ENCODE results near the gene C17orf58. TPM values are rescaled to one million over a fixed set of nuclear protein-coding genes. Genes with fewer than 3 reads are reported as not detected.
"Not testable (repeated sequence)": the region's sequence is repeated elsewhere in the genome, so short reads cannot be mapped to it uniquely, and the experiment has no call there.

The C17orf58 gene
- total and polyA plus RNA-seq, 9 donors, result 14.0 to 22.9 (median 16.0) TPM

GRCh38 chr17:67992548-67993152, 3.6 kb downstream of the C17orf58 start:
- Histone ChIP-seq H3K9me3 (replicated peaks; ENCODE audit: control insufficient read depth, low read depth, low read length) (no peaks in the 10 kb centered on the region), H3K4me1 (ENCODE audit: control insufficient read depth, insufficient read depth, low read length) (peaks cover 22% of the 10 kb centered on the region), H3K36me3 (ENCODE audit: control insufficient read depth, insufficient read depth, low read length) (peaks cover 7% of the 10 kb centered on the region), H3K27me3 (ENCODE audit: control insufficient read depth, insufficient read depth, low read length) (no peaks in the 10 kb centered on the region), H3K27ac (ENCODE audit: low read length) (peak overlapping the region; percentile 93), H3K4me3 (ENCODE audit: low read length) (peak overlapping the region; percentile 78)
- 15% methylated on average over 16 of the region's 18 CpGs for WGBS (ENCODE audit: insufficient coverage)
- peak; percentile 30 for DNase-seq

- Histone ChIP-seq H3K4me1 (ENCODE audit: control insufficient read depth, insufficient read depth, low read length) (peaks cover 15% of the 10 kb centered on the region), H3K27ac (ENCODE audit: low read length) (no peak overlapping the region), H3K9me3 (replicated peaks; ENCODE audit: control insufficient read depth, low read depth, low read length) (no peaks in the 10 kb centered on the region), H3K36me3 (ENCODE audit: control insufficient read depth, insufficient read depth, low read length) (peaks cover 7% of the 10 kb centered on the region), H3K27me3 (ENCODE audit: control insufficient read depth, insufficient read depth, low read length) (no peaks in the 10 kb centered on the region), H3K4me3 (ENCODE audit: low read length) (no peak overlapping the region)
- DNase-seq, result no peak
- no CpG with 5 or more reads among the region's 4 CpGs for WGBS (ENCODE audit: insufficient coverage)
Measured at GRCh38 chr17:67990909-67991308, 5.4 kb downstream of the C17orf58 start.

- H3K9me3 ChIP-seq (replicated peaks; ENCODE audit: control insufficient read depth, low read depth, low read length), result no peaks in the 10 kb centered on the region
- no peaks in the 10 kb centered on the region for H3K4me1 ChIP-seq (ENCODE audit: control insufficient read depth, insufficient read depth, low read length)
- WGBS (ENCODE audit: insufficient coverage), result no CpG with 5 or more reads among the region's 3 CpGs
- H3K27ac ChIP-seq (ENCODE audit: low read length), result no peak overlapping the region
- no peak for DNase-seq
- H3K4me3 ChIP-seq (ENCODE audit: low read length), result no peak overlapping the region
- H3K27me3 ChIP-seq (ENCODE audit: control insufficient read depth, insufficient read depth, low read length), result no peaks in the 10 kb centered on the region
- peaks cover 12% of the 10 kb centered on the region for H3K36me3 ChIP-seq (ENCODE audit: control insufficient read depth, insufficient read depth, low read length)
Measured at GRCh38 chr17:67983383-67983688, 12.9 kb downstream of the C17orf58 start.

GRCh38 chr17:67982686-67983382, 13.4 kb downstream of the C17orf58 start:
- DNase-seq, result no peak
- no peaks in the 10 kb centered on the region for H3K27me3 ChIP-seq (ENCODE audit: control insufficient read depth, insufficient read depth, low read length)
- H3K9me3 ChIP-seq (replicated peaks; ENCODE audit: control insufficient read depth, low read depth, low read length), result no peaks in the 10 kb centered on the region
- H3K27ac ChIP-seq (ENCODE audit: low read length), result no peak overlapping the region
- peaks cover 14% of the 10 kb centered on the region for H3K36me3 ChIP-seq (ENCODE audit: control insufficient read depth, insufficient read depth, low read length)
- 76% methylated on average over 2 of the region's 8 CpGs for WGBS (ENCODE audit: insufficient coverage)
- H3K4me3 ChIP-seq (ENCODE audit: low read length), result no peak overlapping the region
- H3K4me1 ChIP-seq (ENCODE audit: control insufficient read depth, insufficient read depth, low read length), result no peaks in the 10 kb centered on the region

GRCh38 chr17:67982034-67982640, 14.1 kb downstream of the C17orf58 start:
- DNase-seq, result no peak
- Histone ChIP-seq H3K4me3 (ENCODE audit: low read length) (no peak overlapping the region), H3K9me3 (replicated peaks; ENCODE audit: control insufficient read depth, low read depth, low read length) (no peaks in the 10 kb centered on the region), H3K27ac (ENCODE audit: low read length) (no peak overlapping the region), H3K4me1 (ENCODE audit: control insufficient read depth, insufficient read depth, low read length) (no peaks in the 10 kb centered on the region), H3K27me3 (ENCODE audit: control insufficient read depth, insufficient read depth, low read length) (no peaks in the 10 kb centered on the region), H3K36me3 (ENCODE audit: control insufficient read depth, insufficient read depth, low read length) (peaks cover 14% of the 10 kb centered on the region)
- 75% methylated on average over 1 of the region's 9 CpGs for WGBS (ENCODE audit: insufficient coverage)

- H3K27me3 ChIP-seq (ENCODE audit: control insufficient read depth, insufficient read depth, low read length); H3K4me1 ChIP-seq (ENCODE audit: control insufficient read depth, insufficient read depth, low read length); H3K4me3 ChIP-seq (ENCODE audit: low read length); H3K27ac ChIP-seq (ENCODE audit: low read length); DNase-seq; H3K9me3 ChIP-seq (replicated peaks; ENCODE audit: control insufficient read depth, low read depth, low read length): not testable (repeated sequence)
- peaks cover 18% of the 10 kb centered on the region for H3K36me3 ChIP-seq (ENCODE audit: control insufficient read depth, insufficient read depth, low read length)
- 0% methylated on average over 1 of the region's 3 CpGs for WGBS (ENCODE audit: insufficient coverage)
Measured at GRCh38 chr17:67980883-67981282, 15.4 kb downstream of the C17orf58 start.

GRCh38 chr17:67980456-67980855, 15.8 kb downstream of the C17orf58 start:
- Histone ChIP-seq H3K27me3 (ENCODE audit: control insufficient read depth, insufficient read depth, low read length) (no peaks in the 10 kb centered on the region), H3K4me1 (ENCODE audit: control insufficient read depth, insufficient read depth, low read length) (no peaks in the 10 kb centered on the region), H3K9me3 (replicated peaks; ENCODE audit: control insufficient read depth, low read depth, low read length) (no peaks in the 10 kb centered on the region), H3K36me3 (ENCODE audit: control insufficient read depth, insufficient read depth, low read length) (peaks cover 22% of the 10 kb centered on the region), H3K27ac (ENCODE audit: low read length) (no peak overlapping the region), H3K4me3 (ENCODE audit: low read length) (no peak overlapping the region)
- no peak for DNase-seq
- WGBS (ENCODE audit: insufficient coverage), result no CpG with 5 or more reads among the region's 2 CpGs

- H3K4me1 ChIP-seq (ENCODE audit: control insufficient read depth, insufficient read depth, low read length); H3K27me3 ChIP-seq (ENCODE audit: control insufficient read depth, insufficient read depth, low read length); H3K27ac ChIP-seq (ENCODE audit: low read length); DNase-seq; H3K9me3 ChIP-seq (replicated peaks; ENCODE audit: control insufficient read depth, low read depth, low read length); H3K4me3 ChIP-seq (ENCODE audit: low read length): not testable (repeated sequence)
- 100% methylated on average over 4 of the region's 6 CpGs for WGBS (ENCODE audit: insufficient coverage)
- H3K36me3 ChIP-seq (ENCODE audit: control insufficient read depth, insufficient read depth, low read length), result peaks cover 28% of the 10 kb centered on the region
Measured at GRCh38 chr17:67976306-67976705, 20.0 kb downstream of the C17orf58 start.

GRCh38 chr17:67974598-67975066, 21.6 kb downstream of the C17orf58 start:
- H3K4me3 ChIP-seq (ENCODE audit: low read length), result no peak overlapping the region
- DNase-seq, result no peak
- no peak overlapping the region for H3K27ac ChIP-seq (ENCODE audit: low read length)
- no peaks in the 10 kb centered on the region for H3K9me3 ChIP-seq (replicated peaks; ENCODE audit: control insufficient read depth, low read depth, low read length)
- H3K27me3 ChIP-seq (ENCODE audit: control insufficient read depth, insufficient read depth, low read length), result no peaks in the 10 kb centered on the region
- H3K4me1 ChIP-seq (ENCODE audit: control insufficient read depth, insufficient read depth, low read length), result no peaks in the 10 kb centered on the region
- 40% methylated on average over 5 of the region's 8 CpGs for WGBS (ENCODE audit: insufficient coverage)
- peaks cover 23% of the 10 kb centered on the region for H3K36me3 ChIP-seq (ENCODE audit: control insufficient read depth, insufficient read depth, low read length)

- H3K27ac ChIP-seq (ENCODE audit: low read length), result no peak overlapping the region
- H3K36me3 ChIP-seq (ENCODE audit: control insufficient read depth, insufficient read depth, low read length), result peaks cover 21% of the 10 kb centered on the region
- H3K27me3 ChIP-seq (ENCODE audit: control insufficient read depth, insufficient read depth, low read length), result no peaks in the 10 kb centered on the region
- DNase-seq, result no peak
- 69% methylated on average over 3 of the region's 9 CpGs for WGBS (ENCODE audit: insufficient coverage)
- H3K9me3 ChIP-seq (replicated peaks; ENCODE audit: control insufficient read depth, low read depth, low read length), result no peaks in the 10 kb centered on the region
- H3K4me1 ChIP-seq (ENCODE audit: control insufficient read depth, insufficient read depth, low read length), result no peaks in the 10 kb centered on the region
- H3K4me3 ChIP-seq (ENCODE audit: low read length), result no peak overlapping the region
Measured at GRCh38 chr17:67974185-67974584, 22.1 kb downstream of the C17orf58 start.
